Uterus (tissue), 2 donors: ENCODE measurements around the gene GPR176.

Experiments
- POLR2A ChIP-seq, 2 donors: fragments of 450-650 bp; IDR thresholded peaks; one replicate each; pipeline ENCODE4 v1.6.1; 2016; ENCODE audit warnings: antibody characterized with exemption in 2 of 2, mild to moderate bottlenecking in 1 of 2, moderate library complexity in 1 of 2
- TF ChIP-seq, protein P1 (sequence below), 4 experiments: fragments of 200-600 bp in 2 of 4; fragments of 450-650 bp in 2 of 4; sonication (generic) in 2 of 4; IDR thresholded peaks; one replicate each; pipeline ENCODE4 v1.5.1; 2016 to 2019; ENCODE audit warnings: antibody characterized with exemption in 4 of 4, mild to moderate bottlenecking in 2 of 4, moderate library complexity in 1 of 4

DNA sequence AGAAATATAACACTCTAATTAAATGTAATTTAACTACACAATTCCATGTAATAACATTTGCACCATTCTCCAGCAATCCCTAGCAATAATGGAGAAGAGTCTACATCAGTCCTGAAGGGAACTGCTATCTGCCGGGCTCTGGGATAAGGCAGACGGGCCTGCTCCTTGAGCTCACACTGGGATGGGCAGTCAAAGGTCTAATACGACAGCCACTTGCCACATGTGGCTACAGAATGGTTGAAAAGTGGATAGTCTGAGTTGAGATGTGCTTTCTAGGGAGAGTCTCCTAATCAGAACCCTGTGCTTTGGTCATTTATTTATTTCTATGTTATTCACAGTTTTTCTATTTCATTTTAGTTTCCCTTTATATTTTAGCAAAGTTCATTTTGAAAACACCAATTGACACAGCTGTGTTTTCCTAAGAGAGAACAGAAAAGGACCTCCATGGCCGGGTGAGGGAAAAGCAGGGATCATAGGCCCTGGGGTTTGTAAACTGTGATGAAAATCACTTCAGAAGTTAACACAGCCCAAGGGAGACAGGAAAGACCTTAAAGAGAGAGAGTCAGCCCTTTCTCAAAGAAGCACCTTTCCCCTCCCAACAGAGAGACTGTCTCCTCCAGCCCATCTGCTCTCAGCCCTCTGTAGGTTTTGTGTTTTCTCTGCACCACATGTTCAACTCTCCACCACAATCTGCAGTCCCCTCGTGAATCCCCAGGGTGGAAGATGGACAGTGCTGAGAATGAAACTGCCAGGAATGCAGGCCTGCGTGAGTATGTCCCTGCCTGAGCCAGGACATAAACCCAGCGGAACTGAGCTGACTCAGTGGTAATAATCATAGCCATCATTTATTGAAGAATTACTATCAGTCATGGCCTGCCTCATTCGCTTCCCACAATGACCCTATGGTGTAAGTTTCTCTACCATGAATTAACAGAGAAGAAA, 149.0 kb downstream of the GPR176 start:
- TF ChIP-seq, protein P1, sequence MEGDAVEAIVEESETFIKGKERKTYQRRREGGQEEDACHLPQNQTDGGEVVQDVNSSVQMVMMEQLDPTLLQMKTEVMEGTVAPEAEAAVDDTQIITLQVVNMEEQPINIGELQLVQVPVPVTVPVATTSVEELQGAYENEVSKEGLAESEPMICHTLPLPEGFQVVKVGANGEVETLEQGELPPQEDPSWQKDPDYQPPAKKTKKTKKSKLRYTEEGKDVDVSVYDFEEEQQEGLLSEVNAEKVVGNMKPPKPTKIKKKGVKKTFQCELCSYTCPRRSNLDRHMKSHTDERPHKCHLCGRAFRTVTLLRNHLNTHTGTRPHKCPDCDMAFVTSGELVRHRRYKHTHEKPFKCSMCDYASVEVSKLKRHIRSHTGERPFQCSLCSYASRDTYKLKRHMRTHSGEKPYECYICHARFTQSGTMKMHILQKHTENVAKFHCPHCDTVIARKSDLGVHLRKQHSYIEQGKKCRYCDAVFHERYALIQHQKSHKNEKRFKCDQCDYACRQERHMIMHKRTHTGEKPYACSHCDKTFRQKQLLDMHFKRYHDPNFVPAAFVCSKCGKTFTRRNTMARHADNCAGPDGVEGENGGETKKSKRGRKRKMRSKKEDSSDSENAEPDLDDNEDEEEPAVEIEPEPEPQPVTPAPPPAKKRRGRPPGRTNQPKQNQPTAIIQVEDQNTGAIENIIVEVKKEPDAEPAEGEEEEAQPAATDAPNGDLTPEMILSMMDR (IDR thresholded peaks at IDR 0.05): no peak
- no peak for TF ChIP-seq POLR2A (IDR thresholded peaks at IDR 0.05)
